HG03196 (cell line): ENCODE data around the gene PRKCD.
A peak's percentile ranks its signal among the peaks of the same experiment; 100 is the strongest.

Experiments
- ATAC-seq: cut with Tn5 transposase; IDR thresholded peaks from one replicate; pipeline ENCODE4 v1.9.1; 2021; ENCODE audit not compliant: unreplicated experiment

PRKCD gene

DNA sequence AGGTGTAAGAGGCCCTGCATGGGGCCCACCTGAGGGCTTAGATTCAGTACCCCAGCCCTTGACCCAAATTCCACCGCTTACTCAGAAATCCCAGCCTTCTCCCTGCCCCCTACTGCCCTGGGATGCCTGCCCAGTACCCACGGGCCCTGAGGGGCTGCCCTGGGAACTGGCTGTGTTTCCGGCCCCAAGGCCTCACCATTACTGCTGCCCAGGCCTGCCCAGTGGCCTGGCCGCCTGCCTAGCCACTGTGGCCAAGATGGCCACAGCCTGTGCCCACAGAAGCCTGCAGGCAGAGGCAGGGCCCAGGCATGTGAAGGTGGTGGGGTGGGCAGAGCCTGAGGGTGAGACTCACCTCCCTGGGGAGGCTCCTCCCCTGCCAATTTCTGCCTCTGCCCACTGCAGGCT, 6.1 kb upstream of the PRKCD start:
- no peak for ATAC-seq

DNA sequence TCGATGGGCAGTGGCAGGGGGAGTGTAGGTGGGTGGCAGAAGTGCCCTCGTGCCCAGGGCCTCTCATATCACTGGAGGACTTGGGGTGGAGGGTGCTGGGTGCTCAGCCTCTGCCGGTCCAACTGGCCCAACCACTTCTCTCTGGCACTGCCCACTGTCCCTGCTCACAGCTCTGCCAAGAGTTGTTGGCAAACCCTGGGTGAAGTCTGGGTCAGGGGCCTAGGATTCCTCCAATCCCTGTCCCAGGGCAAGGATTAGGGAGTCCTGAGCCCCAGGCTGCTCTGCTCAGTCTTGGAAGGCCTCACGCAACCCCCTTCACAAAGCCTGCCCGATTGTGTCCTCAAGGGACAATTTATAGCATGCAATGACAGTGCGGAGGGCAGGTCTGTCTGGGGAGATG, 5.2 kb upstream of the PRKCD start:
- ATAC-seq, result no peak

- no peak for ATAC-seq
These were observed 4.6 kb upstream of the PRKCD start for GRCh38 chr3:53156368-53156834.

GRCh38 chr3:53157974-53158580, 2.9 kb upstream of the PRKCD start:
- no peak for ATAC-seq

DNA sequence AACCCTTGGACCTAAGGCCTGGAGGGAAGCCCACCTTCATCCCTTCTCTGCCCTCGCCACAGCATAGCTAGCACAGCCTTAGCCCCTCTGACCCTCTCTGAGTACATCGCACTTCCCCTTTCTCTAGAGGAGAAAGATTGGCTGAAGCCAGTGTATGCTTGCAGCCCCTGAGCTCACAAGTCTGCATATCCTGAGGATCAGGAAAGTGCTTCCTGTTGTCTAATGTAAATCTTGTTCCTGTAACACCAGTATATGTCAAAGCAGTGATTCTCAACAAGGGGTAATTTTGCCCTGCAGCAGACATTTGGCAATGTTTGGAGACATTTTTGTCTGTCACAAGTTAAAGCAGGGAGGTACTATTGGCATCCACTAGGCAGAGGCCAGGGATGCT, 2.2 kb upstream of the PRKCD start:
- ATAC-seq, result no peak

DNA sequence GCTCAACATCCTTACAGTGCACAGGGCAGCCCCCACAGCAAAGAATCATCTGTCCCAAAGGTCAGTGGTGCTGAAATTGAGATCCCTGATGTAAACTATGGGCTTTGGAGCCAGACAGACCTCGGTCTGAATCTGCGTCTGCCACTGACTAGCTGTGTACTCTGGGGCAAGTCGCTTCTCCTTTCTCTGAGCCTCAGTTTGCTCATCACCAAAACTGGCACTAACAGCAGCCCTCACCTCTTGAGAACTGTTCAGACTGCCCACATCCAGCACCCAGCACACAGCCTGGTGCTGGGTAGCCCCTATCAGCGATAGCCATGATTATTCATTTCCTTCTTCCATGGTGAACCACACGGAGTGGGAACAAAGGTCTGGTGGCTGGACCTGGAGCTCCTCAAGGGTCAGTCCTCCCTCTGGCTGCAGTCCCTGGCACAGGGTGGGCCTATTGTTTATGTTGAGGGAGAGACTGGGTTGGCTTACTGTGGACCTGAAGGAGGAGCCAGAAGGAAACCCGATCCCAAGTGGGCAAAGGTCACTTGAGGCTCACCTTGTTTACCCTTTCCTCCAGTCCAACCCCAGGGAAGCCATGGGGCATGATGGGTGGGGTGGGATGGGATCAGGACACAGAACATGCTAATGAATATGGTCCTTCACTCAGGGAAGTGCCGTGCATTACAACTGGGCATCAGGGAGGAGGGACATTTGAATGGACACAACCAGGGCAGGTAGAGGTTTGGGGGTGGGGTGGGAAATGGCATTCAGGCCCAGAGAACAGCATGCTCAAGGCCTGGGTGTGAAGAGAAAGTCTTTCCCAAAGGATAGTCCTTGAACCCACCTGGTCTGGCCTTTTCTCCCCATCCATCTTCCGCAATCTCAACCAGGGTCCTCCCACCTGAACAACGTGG, 1.6 kb upstream of the PRKCD start:
- no peak for ATAC-seq

DNA sequence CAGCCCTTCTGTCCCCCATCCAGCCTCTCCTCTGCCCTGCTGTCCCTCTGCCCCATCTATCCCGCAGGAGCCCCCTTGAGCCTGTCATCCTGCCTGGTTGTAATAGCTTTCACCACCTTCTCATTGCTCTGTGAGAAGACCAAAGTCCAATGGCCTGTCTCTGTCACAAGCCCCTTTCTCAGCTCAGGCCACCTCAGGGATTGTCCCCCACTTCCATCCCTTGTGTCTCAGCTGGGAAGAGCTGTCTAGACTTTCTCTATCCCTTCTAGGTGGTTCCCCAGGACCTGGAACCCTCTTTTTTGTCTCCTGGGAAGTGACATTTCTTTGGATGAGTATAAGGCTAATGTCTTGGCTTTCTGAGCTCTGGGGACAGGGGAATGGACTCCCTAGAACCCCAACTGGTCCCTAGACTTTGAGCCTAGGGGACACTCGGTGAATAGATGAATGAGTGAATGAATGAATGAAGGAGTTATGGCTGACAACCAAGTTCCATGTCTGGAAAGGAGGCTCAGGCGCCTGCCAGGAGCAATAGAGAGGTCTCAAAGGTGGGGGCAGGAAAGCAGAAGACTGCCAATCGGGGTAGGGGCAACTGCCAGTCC, 849 bp upstream of the PRKCD start:
- no peak for ATAC-seq

- ATAC-seq, result peak; percentile 6
These were observed 426 bp downstream of the PRKCD start for GRCh38 chr3:53161450-53161819.

DNA sequence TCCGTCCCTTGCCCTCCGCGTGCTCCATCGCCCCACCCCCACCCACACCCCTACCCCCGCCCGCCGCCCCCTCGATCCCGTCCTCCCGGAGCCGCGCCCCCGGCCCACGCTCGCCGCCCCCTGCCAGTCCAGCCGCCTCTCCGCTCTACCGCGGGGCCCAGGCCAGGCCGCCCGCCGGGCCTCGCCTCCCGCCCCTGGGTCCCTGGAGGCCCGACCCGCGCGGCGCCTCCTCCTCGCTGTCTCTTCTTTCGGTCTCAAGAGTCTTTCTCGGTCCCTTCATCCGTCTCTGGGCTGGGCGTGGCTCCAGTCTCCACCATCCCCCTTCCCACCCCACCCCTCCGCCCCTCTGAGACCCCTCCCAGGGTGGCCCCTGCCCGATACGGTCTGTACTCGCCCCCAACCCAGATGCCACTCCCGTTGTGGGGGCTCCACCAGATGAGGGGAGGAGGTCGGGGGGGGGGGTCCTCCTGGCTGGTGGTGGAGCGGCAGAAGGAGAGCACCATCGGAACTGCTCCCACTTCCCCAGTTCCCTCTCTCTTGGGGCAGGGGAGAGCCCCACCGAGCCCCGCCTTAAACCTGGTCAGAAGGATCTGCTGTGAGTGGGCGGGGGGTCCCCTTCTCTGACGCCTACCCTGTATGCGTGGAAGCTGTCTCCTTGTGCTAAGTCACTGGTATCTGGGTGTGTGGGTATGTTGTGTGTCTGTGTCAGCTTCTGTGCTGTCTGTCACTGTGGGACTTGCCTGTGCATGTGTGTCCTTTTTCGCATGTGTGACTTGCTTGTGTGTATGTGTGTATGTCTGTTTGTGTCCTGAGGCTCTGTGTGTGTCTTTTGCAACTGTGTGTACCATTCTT, 1.0 kb downstream of the PRKCD start:
- no peak for ATAC-seq

- ATAC-seq, result no peak
These were observed 1.8 kb downstream of the PRKCD start for GRCh38 chr3:53162672-53163443.

- no peak for ATAC-seq
These were observed 2.7 kb downstream of the PRKCD start for GRCh38 chr3:53163444-53164387.

DNA sequence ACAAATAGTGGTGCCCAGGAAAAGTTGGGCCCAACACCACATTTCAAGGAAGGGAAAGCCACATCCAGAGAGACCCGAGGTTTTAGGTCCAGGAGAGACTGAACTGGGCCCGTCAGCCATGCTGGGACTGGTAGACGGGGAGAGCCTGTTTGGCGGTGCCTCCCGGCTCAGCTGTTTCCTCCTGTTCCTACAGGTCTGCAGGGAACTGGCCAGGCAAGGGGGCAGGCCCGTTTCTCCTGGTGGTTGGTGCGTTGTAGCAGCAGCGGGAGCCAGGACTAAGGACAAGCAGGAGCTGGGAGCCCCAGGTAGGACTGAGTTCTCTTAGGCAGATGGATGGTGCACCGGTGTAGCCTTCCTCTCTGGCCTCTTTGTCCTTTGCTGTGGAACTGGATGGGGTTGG, 3.9 kb downstream of the PRKCD start:
- no peak for ATAC-seq

- ATAC-seq, result no peak
These were observed 5.2 kb downstream of the PRKCD start for GRCh38 chr3:53166206-53166605.

- ATAC-seq, result no peak
These were observed 5.8 kb downstream of the PRKCD start for GRCh38 chr3:53166781-53167291.

- ATAC-seq, result no peak
These were observed 6.6 kb downstream of the PRKCD start for GRCh38 chr3:53167418-53168174.

DNA sequence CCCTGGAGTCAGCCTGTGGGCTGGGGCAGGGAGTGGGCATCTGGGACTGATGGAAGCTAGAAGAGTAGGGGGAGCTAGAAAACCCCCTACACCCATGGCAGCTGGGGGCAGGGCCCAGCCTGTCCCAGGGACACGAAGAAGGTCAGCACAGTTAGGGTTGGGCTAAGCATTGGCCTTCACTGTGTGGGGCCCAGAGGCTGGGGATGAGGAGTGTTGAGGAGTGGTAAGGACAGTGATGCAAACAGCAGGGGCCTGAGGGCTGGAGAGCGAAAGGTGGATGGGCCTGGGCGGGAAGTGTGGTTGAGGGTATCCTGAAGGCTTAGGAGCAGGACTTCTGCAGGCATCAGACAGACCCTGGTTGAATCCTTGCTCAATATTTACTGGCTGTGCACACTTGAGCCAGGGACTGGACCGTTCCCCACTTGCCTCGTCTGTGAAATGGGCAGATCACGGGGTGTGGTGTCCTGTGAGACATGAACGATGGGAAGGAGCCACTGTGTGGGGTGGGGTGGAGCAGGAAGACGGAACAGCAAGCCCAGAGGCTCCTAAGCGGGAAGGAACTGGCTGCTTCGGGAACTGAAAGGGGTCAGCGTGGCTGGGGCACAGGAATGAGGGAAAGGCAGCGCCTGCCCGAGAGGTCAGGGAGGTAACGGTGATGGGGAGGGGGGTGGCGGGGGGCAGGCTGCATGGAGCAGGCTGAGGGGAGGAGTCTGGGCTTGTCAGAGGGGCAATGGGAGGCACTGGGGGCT, 7.3 kb downstream of the PRKCD start:
- no peak for ATAC-seq

GRCh38 chr3:53169045-53169831, 8.2 kb downstream of the PRKCD start:
- no peak for ATAC-seq
